IMR-90 (cell line): ENCODE measurements around the gene ACER1. TPM values are rescaled to one million over a fixed set of nuclear protein-coding genes. Genes with fewer than 3 reads are reported as not detected.

Source experiments
- ATAC-seq: fragments of 200-7000 bp; cut with Tn5 transposase; 2 replicates; pipeline ENCODE4 v1.9.1; 2020; ENCODE audit warnings: low read depth, mild to moderate bottlenecking, moderate library complexity
- BruUV-seq: library from RNA; stranded (reverse); fragments of 400-500 nt; replicated peaks from 2 replicates; lab custom pipeline; 2021; lab: Mats Ljungman, UMichigan
- CTCF ChIA-PET: fragments of 300-600 bp; formaldehyde crosslinking; extraction: SDS; loops from one replicate; lab custom pipeline; 2021; ENCODE audit warnings: antibody characterized with exemption; lab: Yijun Ruan, JAX
- POLR2A ChIA-PET: fragments of 300-600 bp; sonication (Branson Sonifier 250); formaldehyde crosslinking; loops from one replicate; lab custom pipeline; 2022; ENCODE audit warnings: antibody characterized with exemption; ENCODE audit not compliant: unreplicated experiment; lab: Charles Lee
- DNase-seq: peaks from one replicate; pipeline ENCODE4 v3.0.0; 2013
- H2AFZ ChIP-seq: replicated peaks from 2 replicates; pipeline ENCODE3; 2013; ENCODE audit warnings: low read length, mild to moderate bottlenecking; ENCODE audit not compliant: poor library complexity
- H2AK5ac ChIP-seq: 2 replicates; pipeline ENCODE4 v1.6.1; 2013; ENCODE audit warnings: low read depth, low read length, inconsistent platforms
- H2AK9ac ChIP-seq: replicated peaks from 2 replicates; pipeline ENCODE3; 2013; ENCODE audit warnings: mild to moderate bottlenecking, low read depth, low read length, moderate library complexity; ENCODE audit not compliant: poor library complexity
- H2BK120ac ChIP-seq: 2 replicates; pipeline ENCODE4 v1.6.1; 2013; ENCODE audit warnings: low read depth, low read length, inconsistent platforms
- H2BK15ac ChIP-seq: 3 replicates; pipeline ENCODE4 v1.6.1; 2013; ENCODE audit warnings: low read depth, low read length, inconsistent platforms
- H2BK20ac ChIP-seq: 2 replicates; pipeline ENCODE4 v1.6.1; 2013; ENCODE audit warnings: low read depth, mild to moderate bottlenecking, inconsistent platforms, low read length, moderate library complexity
- H2BK5ac ChIP-seq: 2 replicates; pipeline ENCODE4 v1.6.1; 2013; ENCODE audit warnings: mild to moderate bottlenecking, low read depth, low read length, inconsistent platforms; ENCODE audit not compliant: poor library complexity, severe bottlenecking
- H3K14ac ChIP-seq: replicated peaks from 2 replicates; pipeline ENCODE4 v1.6.1; 2013; ENCODE audit warnings: low read depth, low read length, inconsistent platforms
- H3K18ac ChIP-seq: 2 replicates; pipeline ENCODE4 v1.6.1; 2013; ENCODE audit warnings: low read depth, low read length, control low read depth
- H3K23ac ChIP-seq: 2 replicates; pipeline ENCODE4 v1.6.1; 2013; ENCODE audit warnings: low read depth, low read length, inconsistent platforms
- H3K27ac ChIP-seq: 2 replicates; pipeline ENCODE4 v1.5.1; 2013; ENCODE audit warnings: mild to moderate bottlenecking, control low read depth, low read length; ENCODE audit not compliant: insufficient read depth
- H3K27me3 ChIP-seq: 2 replicates; pipeline ENCODE4 v1.6.1; 2013; ENCODE audit warnings: low read length; ENCODE audit not compliant: control insufficient read depth, insufficient read depth
- H3K36me3 ChIP-seq: 2 replicates; pipeline ENCODE4 v1.6.1; 2013; ENCODE audit warnings: low read length, mixed read lengths; ENCODE audit not compliant: control insufficient read depth, insufficient read depth
- H3K4ac ChIP-seq: 2 replicates; pipeline ENCODE4 v1.6.1; 2013; ENCODE audit warnings: low read depth, low read length, inconsistent platforms
- H3K4me1 ChIP-seq: 2 replicates; pipeline ENCODE4 v1.6.1; 2013; ENCODE audit warnings: low read length, mixed read lengths; ENCODE audit not compliant: control insufficient read depth, insufficient read depth
- H3K4me2 ChIP-seq: 2 replicates; pipeline ENCODE4 v1.6.1; 2013; ENCODE audit warnings: low read depth, mild to moderate bottlenecking, control low read depth, low read length, moderate library complexity
- H3K4me3 ChIP-seq: 2 replicates; pipeline ENCODE4 v1.5.1; 2013; ENCODE audit warnings: low read depth, mild to moderate bottlenecking, control low read depth, low read length, moderate library complexity; ENCODE audit not compliant: insufficient read depth
- H3K56ac ChIP-seq: 2 replicates; pipeline ENCODE4 v1.6.1; 2013; ENCODE audit warnings: low read length, inconsistent platforms; ENCODE audit not compliant: insufficient read depth; ENCODE audit errors: extremely low read depth
- H3K79me1 ChIP-seq, 2 experiments: 2 replicates each; pipeline ENCODE4 v1.6.1; 2013; ENCODE audit warnings: low read length in 2 of 2, inconsistent platforms in 1 of 2, low read depth in 1 of 2
- H3K9ac ChIP-seq: 2 replicates; pipeline ENCODE4 v1.6.1; 2013; ENCODE audit warnings: low read depth, low read length, control low read depth
- H3K9me1 ChIP-seq: 2 replicates; pipeline ENCODE4 v1.6.1; 2013; ENCODE audit warnings: low read length, inconsistent platforms; ENCODE audit not compliant: insufficient read depth
- H3K9me3 ChIP-seq: 2 replicates; pipeline ENCODE4 v1.6.1; 2013; ENCODE audit warnings: low read length; ENCODE audit not compliant: control insufficient read depth, insufficient read depth
- H4K20me1 ChIP-seq: 2 replicates; pipeline ENCODE4 v1.6.1; 2013; ENCODE audit warnings: low read length, inconsistent platforms; ENCODE audit not compliant: insufficient read depth
- H4K5ac ChIP-seq: 2 replicates; pipeline ENCODE4 v1.6.1; 2013; ENCODE audit warnings: mild to moderate bottlenecking, low read depth, low read length, control low read depth
- H4K8ac ChIP-seq, 2 experiments: 2 replicates each; pipeline ENCODE4 v1.6.1; 2013; ENCODE audit warnings: low read depth in 2 of 2, low read length in 2 of 2, control low read depth in 1 of 2, inconsistent platforms in 1 of 2
- H4K91ac ChIP-seq: 2 replicates; pipeline ENCODE4 v1.6.1; 2013; ENCODE audit warnings: low read depth, low read length, inconsistent platforms; ENCODE audit not compliant: insufficient read depth
- BHLHE40 ChIP-seq: fragments of 150-350 bp; IDR thresholded peaks from 2 replicates; pipeline ENCODE4 v1.6.1; 2016; ENCODE audit warnings: mild to moderate bottlenecking, low read depth, low read length
- CEBPB ChIP-seq: IDR thresholded peaks from 2 replicates; pipeline ENCODE4 v1.6.1; 2012; ENCODE audit warnings: low read depth, low read length, improper control_type of control experiment
- MAZ ChIP-seq: IDR thresholded peaks from 2 replicates; pipeline ENCODE4 v1.6.1; 2012; ENCODE audit warnings: low read depth, mild to moderate bottlenecking, low read length, improper control_type of control experiment, moderate library complexity, borderline replicate concordance
- NFE2L2 ChIP-seq: fragments of 150-350 bp; IDR thresholded peaks from 2 replicates; pipeline ENCODE4 v1.6.1; 2016; ENCODE audit warnings: low read depth, mild to moderate bottlenecking, low read length
- POLR2A ChIP-seq: IDR thresholded peaks from 2 replicates; pipeline ENCODE4 v1.6.1; 2012; ENCODE audit warnings: mild to moderate bottlenecking, low read depth, low read length
- RAD21 ChIP-seq: IDR thresholded peaks from 2 replicates; pipeline ENCODE4 v1.6.1; 2012; ENCODE audit warnings: low read length, improper control_type of control experiment
- RFX5 ChIP-seq: IDR thresholded peaks from 2 replicates; pipeline ENCODE4 v1.8.0; 2012; ENCODE audit warnings: low read depth, mild to moderate bottlenecking, low read length, moderate library complexity
- SMC3 ChIP-seq: fragments of 150-350 bp; IDR thresholded peaks from 2 replicates; pipeline ENCODE4 v1.6.1; 2016; ENCODE audit warnings: low read depth, mild to moderate bottlenecking, antibody characterized with exemption, low read length, moderate library complexity
- USF2 ChIP-seq: fragments of 150-350 bp; IDR thresholded peaks from 2 replicates; pipeline ENCODE4 v1.6.1; 2017; ENCODE audit warnings: mild to moderate bottlenecking, antibody characterized with exemption, low read length, low read depth
- WGBS, 2 experiments: methylation state at CpG; one replicate each; pipeline versions ENCODE4 v1.1.5 to v1.1.7; 2013; ENCODE audit warnings: missing lambda C conversion rate in 2 of 2; ENCODE audit not compliant: insufficient read length in 1 of 2; ENCODE audit errors: extremely low coverage in 2 of 2; 5-methylcytosine and 5-hydroxymethylcytosine counted together
- dilution Hi-C: fragments of 300-500 bp; cut with HindIII; formaldehyde crosslinking; loops from one replicate; pipeline ENCODE4 v1.14.3; 2018; ENCODE audit warnings: low sequenced_read_pairs; ENCODE audit not compliant: unreplicated experiment
- in situ Hi-C: fragments of 300-500 bp; cut with MboI; formaldehyde crosslinking; loops from 3 replicates; pipeline ENCODE4 v1.14.3; 2019; ENCODE audit warnings: low sequenced_read_pairs, inconsistent platforms, mixed read lengths
- intact Hi-C: fragments of 100-400 bp; cut with micrococcal nuclease; formaldehyde crosslinking; loops from 2 replicates; pipeline ENCODE4 v1.10.0; 2022
- polyA plus RNA-seq, 3 experiments: library from polyadenylated mRNA; depleted of rRNA; stranded (reverse); fragments of >200 nt; gene quantifications; 2 replicates each; pipeline ENCODE4 v1.2.3, GENCODE V29; 2012; ENCODE audit warnings: low replicate concordance in 1 of 3
- total RNA-seq: library from RNA; depleted of rRNA; stranded (reverse); fragments of >200 nt; gene quantifications from 2 replicates; pipeline ENCODE4 v1.2.3, GENCODE V29; 2012

ACER1 gene
- total and polyA plus RNA-seq, 2 of the 4 experiments (the other 2 are of a cell fraction) = not detected

- H3K4ac ChIP-seq = no peak overlapping the region
- peaks cover 53% of the 10 kb centered on the region for H4K20me1 ChIP-seq
- H3K27me3 ChIP-seq = no peaks in the 10 kb centered on the region
- H3K56ac ChIP-seq = no peak overlapping the region
- H4K91ac ChIP-seq = no peak overlapping the region
- no peak overlapping the region for H2AK5ac ChIP-seq
- 81% methylated on average over 12 of the region's 15 CpGs; no CpG with 5 or more reads in 1 of the 2 experiments for WGBS, 2 experiments
- peaks cover 52% of the 10 kb centered on the region for H3K36me3 ChIP-seq
- peaks cover 17% of the 10 kb centered on the region for H3K9me1 ChIP-seq
- no peak overlapping the region for H2BK5ac ChIP-seq
- no peak overlapping the region for H3K4me2 ChIP-seq
- no peaks in the 10 kb centered on the region for H3K9me3 ChIP-seq
- BruUV-seq = no TSS peak
- ChIA-PET CTCF (no interaction called here), POLR2A (no interaction called here)
- peaks cover 22% of the 10 kb centered on the region for H3K4me1 ChIP-seq
- in situ Hi-C loops = no loop called here
- H2BK120ac ChIP-seq = no peak overlapping the region
- no peak overlapping the region for H3K9ac ChIP-seq
- no peak overlapping the region for H3K27ac ChIP-seq
- no peak overlapping the region for H3K18ac ChIP-seq
- no peak overlapping the region for H2AK9ac ChIP-seq
- H3K23ac ChIP-seq = no peak overlapping the region
- H4K5ac ChIP-seq = no peak overlapping the region
- intact Hi-C loops = no loop called here
- no peak overlapping the region for H2AFZ ChIP-seq
- H2BK20ac ChIP-seq = no peak overlapping the region
- ATAC-seq (no peak), DNase-seq (no peak)
- peaks cover 35 to 90% of the 10 kb centered on the region in 2 experiments for H3K79me1 ChIP-seq
- no peak overlapping the region for H3K14ac ChIP-seq
- no peak overlapping the region for H2BK15ac ChIP-seq
- dilution Hi-C loops = no loop called here
- no peak overlapping the region for H3K4me3 ChIP-seq
- TF ChIP-seq SMC3 (no peak), RAD21 (no peak), POLR2A (no peak), RFX5 (no peak), BHLHE40 (no peak), USF2 (no peak), CEBPB (no peak), NFE2L2 (no peak), MAZ (no peak)
- H4K8ac ChIP-seq = no peak overlapping the region
Measured at GRCh38 chr19:6261883-6262282, 71.5 kb downstream of the ACER1 start.
